PFSK-1 (cell line): ENCODE measurements around the gene ARHGEF11.

Experiments used
- FOXP2 ChIP-seq: optimal IDR thresholded peaks from 2 replicates; pipeline ENCODE3; 2011; ENCODE audit warnings: borderline replicate concordance, control low read depth, inconsistent platforms; ENCODE audit not compliant: insufficient read depth; ENCODE audit errors: extremely low read length, extremely low read depth
- POLR2AphosphoS5 ChIP-seq: IDR thresholded peaks from 2 replicates; pipeline ENCODE4 v1.6.1; 2012; ENCODE audit warnings: low read depth, mild to moderate bottlenecking, control low read depth, low read length, moderate library complexity
- REST ChIP-seq, 2 experiments: IDR thresholded peaks; 2 replicates each; pipeline versions ENCODE4 v1.6.1 to v1.8.0; 2011 to 2012; ENCODE audit warnings: low read depth in 2 of 2, low read length in 2 of 2, control low read depth in 1 of 2, inconsistent platforms in 1 of 2, mild to moderate bottlenecking in 1 of 2, moderate library complexity in 1 of 2; ENCODE audit not compliant: insufficient read depth in 1 of 2
- SIN3A ChIP-seq: IDR thresholded peaks from 2 replicates; pipeline ENCODE4 v1.6.1; 2012; ENCODE audit warnings: mild to moderate bottlenecking, low read length, moderate library complexity, borderline replicate concordance; ENCODE audit not compliant: insufficient read depth
- TAF1 ChIP-seq: IDR thresholded peaks from 2 replicates; pipeline ENCODE4 v1.6.1; 2012; ENCODE audit warnings: low read length, control low read depth, borderline replicate concordance; ENCODE audit not compliant: insufficient read depth

Gene ARHGEF11

GRCh38 chr1:157040802-157041201 lies 4.7 kb downstream of the ARHGEF11 start:
- TF ChIP-seq TAF1 (no peak), POLR2AphosphoS5 (no peak)

- no peak for TF ChIP-seq TAF1
- no peak for TF ChIP-seq FOXP2
- TF ChIP-seq SIN3A: no peak
- no peak for TF ChIP-seq POLR2AphosphoS5
- no peak for TF ChIP-seq REST (IDR thresholded peaks at IDR 0.05; ENCODE audit: insufficient read depth in 1 of 2, low read depth in 2 of 2, low read length in 2 of 2)
These were observed 10.4 kb downstream of the ARHGEF11 start for GRCh38 chr1:157035121-157035520.

- TF ChIP-seq SIN3A: no peak
These were observed 11.3 kb downstream of the ARHGEF11 start for GRCh38 chr1:157034137-157034800.

GRCh38 chr1:157033357-157033876 lies 12.1 kb downstream of the ARHGEF11 start:
- no peak for TF ChIP-seq POLR2AphosphoS5
- no peak for TF ChIP-seq FOXP2
- no peak for TF ChIP-seq REST (IDR thresholded peaks at IDR 0.05; ENCODE audit: insufficient read depth in 1 of 2, low read depth in 2 of 2, low read length in 2 of 2)
- no peak for TF ChIP-seq SIN3A
- no peak for TF ChIP-seq TAF1

- TF ChIP-seq FOXP2: no peak
- TF ChIP-seq TAF1: no peak
- no peak for TF ChIP-seq POLR2AphosphoS5
- TF ChIP-seq REST (IDR thresholded peaks at IDR 0.05; ENCODE audit: insufficient read depth in 1 of 2, low read depth in 2 of 2, low read length in 2 of 2): no peak
- TF ChIP-seq SIN3A: no peak
These were observed 13.2 kb downstream of the ARHGEF11 start for GRCh38 chr1:157032303-157032702.

GRCh38 chr1:157030728-157031127 lies 14.8 kb downstream of the ARHGEF11 start:
- TF ChIP-seq SIN3A: no peak
- TF ChIP-seq REST (IDR thresholded peaks at IDR 0.05; ENCODE audit: insufficient read depth in 1 of 2, low read depth in 2 of 2, low read length in 2 of 2): no peak
- no peak for TF ChIP-seq FOXP2
- no peak for TF ChIP-seq POLR2AphosphoS5
- TF ChIP-seq TAF1: no peak
